ENCODE results near the gene ERGIC1.

DNA sequence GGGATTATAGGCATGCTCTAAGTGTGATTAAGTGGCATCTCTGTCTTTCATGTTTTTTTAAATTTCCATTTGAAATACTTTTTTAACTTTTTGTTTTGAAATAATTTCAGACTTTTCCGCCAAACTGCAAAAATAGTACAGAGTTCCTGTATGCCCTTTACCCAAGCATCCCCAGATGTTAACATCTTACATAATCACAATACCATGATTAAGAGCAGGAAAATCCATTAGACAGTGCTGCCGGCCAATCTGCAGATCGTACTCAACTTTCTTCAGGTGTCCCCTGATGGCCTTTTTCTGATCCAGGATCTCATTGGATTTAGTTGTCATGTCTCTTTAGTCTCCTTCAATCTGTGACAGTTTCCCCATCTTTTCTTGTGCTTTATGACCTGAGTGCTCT lies 49.0 kb downstream of the ERGIC1 start:
- TF ChIP-seq POLR2AphosphoS5 (IDR thresholded peaks at IDR 0.05), result no peak
- TF ChIP-seq, protein P1, sequence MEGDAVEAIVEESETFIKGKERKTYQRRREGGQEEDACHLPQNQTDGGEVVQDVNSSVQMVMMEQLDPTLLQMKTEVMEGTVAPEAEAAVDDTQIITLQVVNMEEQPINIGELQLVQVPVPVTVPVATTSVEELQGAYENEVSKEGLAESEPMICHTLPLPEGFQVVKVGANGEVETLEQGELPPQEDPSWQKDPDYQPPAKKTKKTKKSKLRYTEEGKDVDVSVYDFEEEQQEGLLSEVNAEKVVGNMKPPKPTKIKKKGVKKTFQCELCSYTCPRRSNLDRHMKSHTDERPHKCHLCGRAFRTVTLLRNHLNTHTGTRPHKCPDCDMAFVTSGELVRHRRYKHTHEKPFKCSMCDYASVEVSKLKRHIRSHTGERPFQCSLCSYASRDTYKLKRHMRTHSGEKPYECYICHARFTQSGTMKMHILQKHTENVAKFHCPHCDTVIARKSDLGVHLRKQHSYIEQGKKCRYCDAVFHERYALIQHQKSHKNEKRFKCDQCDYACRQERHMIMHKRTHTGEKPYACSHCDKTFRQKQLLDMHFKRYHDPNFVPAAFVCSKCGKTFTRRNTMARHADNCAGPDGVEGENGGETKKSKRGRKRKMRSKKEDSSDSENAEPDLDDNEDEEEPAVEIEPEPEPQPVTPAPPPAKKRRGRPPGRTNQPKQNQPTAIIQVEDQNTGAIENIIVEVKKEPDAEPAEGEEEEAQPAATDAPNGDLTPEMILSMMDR (IDR thresholded peaks at IDR 0.05), result no peak

Measured in prostate gland (tissue), 2 donors.